ENCODE data around the gene ZNF202. TPM values are rescaled to one million over a fixed set of nuclear protein-coding genes. Genes with fewer than 3 reads are reported as not detected.

The ZNF202 gene
- total RNA-seq, 1 experiment from 2014 or later = 14.6 TPM

- intact Hi-C loops (cut with micrococcal nuclease) = loop anchor here (10.0 kb wide), 1 partner anchor 188 kb away; no protein-coding TSS in a partner anchor
- no peaks in the 10 kb centered on the region for H3K9me3 ChIP-seq (ENCODE audit: low read length)
- H3K4me2 ChIP-seq (ENCODE audit: low read length) = no peak overlapping the region
- CTCF ChIA-PET = no interaction called here
- H3K36me3 ChIP-seq (ENCODE audit: low read depth, low read length) = no peaks in the 10 kb centered on the region
- H3K27me3 ChIP-seq (ENCODE audit: low read length) = peaks cover 60% of the 10 kb centered on the region
- H3K9me2 ChIP-seq (replicated peaks; ENCODE audit: low read length) = no peaks in the 10 kb centered on the region
- H3K27ac ChIP-seq (ENCODE audit: low read length) = no peak overlapping the region
- DNase-seq (no peak), ATAC-seq (no peak)
- POLR2A ChIA-PET (ENCODE audit: unreplicated experiment) = interaction anchor here (0.6 kb wide), 1 partner anchor 82 kb away, joined by 4 read pairs; no protein-coding TSS in a partner anchor
- H4K20me1 ChIP-seq (ENCODE audit: low read length) = no peaks in the 10 kb centered on the region
- H3K9ac ChIP-seq (ENCODE audit: low read length) = no peak overlapping the region
- H3K4me1 ChIP-seq (ENCODE audit: insufficient read depth, low read length) = no peaks in the 10 kb centered on the region
- no peak overlapping the region for H2AFZ ChIP-seq (ENCODE audit: low read length)
- TF ChIP-seq CTCF (conservative IDR thresholded peaks at IDR 0.05; ENCODE audit: low read depth, low read length) (no peak), EZH2 (IDR thresholded peaks at IDR 0.05; ENCODE audit: low read length, unreplicated experiment) (no peak), EZH2phosphoT487 (IDR thresholded peaks at IDR 0.05; ENCODE audit: borderline replicate concordance, low read length) (no peak)
- no peaks in the 10 kb centered on the region for H3K79me2 ChIP-seq (ENCODE audit: low read length)
- BruUV-seq (replicated peaks) = no TSS peak
- H3K4me3 ChIP-seq (ENCODE audit: low read length) = no peak overlapping the region
- no peaks in the 10 kb centered on the region for H3F3A ChIP-seq (ENCODE audit: low read length, unreplicated experiment)
These were observed 38.8 kb downstream of the ZNF202 start for GRCh38 chr11:123702696-123703095.

DNA sequence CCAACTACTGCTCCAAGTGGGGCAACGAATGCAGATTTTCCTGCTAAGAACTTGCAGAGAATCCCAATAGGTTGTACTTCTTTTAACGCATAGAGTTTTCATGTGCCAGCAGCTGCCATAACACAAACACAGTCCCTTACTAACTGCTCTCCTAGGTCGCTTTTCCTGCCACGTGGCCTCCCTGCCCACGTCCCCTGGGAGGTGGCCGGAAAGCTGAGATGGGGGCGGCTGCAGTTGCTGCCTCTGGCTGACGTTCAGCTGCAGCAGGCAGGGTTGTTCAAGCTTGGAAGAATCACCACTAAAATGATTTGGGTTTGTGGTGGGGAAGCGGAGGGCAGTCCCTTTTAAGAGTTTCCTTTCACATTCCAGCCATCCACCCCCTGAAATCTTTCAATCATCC lies 39.3 kb downstream of the ZNF202 start:
- CTCF ChIA-PET = no interaction called here
- no peaks in the 10 kb centered on the region for H3K9me2 ChIP-seq (replicated peaks; ENCODE audit: low read length)
- H3K4me3 ChIP-seq (ENCODE audit: low read length) = no peak overlapping the region
- BruUV-seq (replicated peaks) = no TSS peak
- no peak overlapping the region for H2AFZ ChIP-seq (ENCODE audit: low read length)
- no peaks in the 10 kb centered on the region for H3K36me3 ChIP-seq (ENCODE audit: low read depth, low read length)
- no peak overlapping the region for H3K27ac ChIP-seq (ENCODE audit: low read length)
- no peaks in the 10 kb centered on the region for H3K79me2 ChIP-seq (ENCODE audit: low read length)
- peaks cover 66% of the 10 kb centered on the region for H3K27me3 ChIP-seq (ENCODE audit: low read length)
- H3K9ac ChIP-seq (ENCODE audit: low read length) = no peak overlapping the region
- DNase-seq = no peak
- H3K9me3 ChIP-seq (ENCODE audit: low read length) = no peaks in the 10 kb centered on the region
- H3K4me1 ChIP-seq (ENCODE audit: insufficient read depth, low read length) = no peaks in the 10 kb centered on the region
- POLR2A ChIA-PET (ENCODE audit: unreplicated experiment) = no interaction called here
- TF ChIP-seq CTCF (conservative IDR thresholded peaks at IDR 0.05; ENCODE audit: low read depth, low read length) (no peak), EZH2 (IDR thresholded peaks at IDR 0.05; ENCODE audit: low read length, unreplicated experiment) (no peak), EZH2phosphoT487 (IDR thresholded peaks at IDR 0.05; ENCODE audit: borderline replicate concordance, low read length) (no peak)
- intact Hi-C loops (cut with micrococcal nuclease) = loop anchor here (10.0 kb wide), 1 partner anchor 187 kb away; no protein-coding TSS in a partner anchor
- H3F3A ChIP-seq (ENCODE audit: low read length, unreplicated experiment) = no peaks in the 10 kb centered on the region
- ATAC-seq = no peak
- no peaks in the 10 kb centered on the region for H4K20me1 ChIP-seq (ENCODE audit: low read length)
- no peak overlapping the region for H3K4me2 ChIP-seq (ENCODE audit: low read length)

DNA sequence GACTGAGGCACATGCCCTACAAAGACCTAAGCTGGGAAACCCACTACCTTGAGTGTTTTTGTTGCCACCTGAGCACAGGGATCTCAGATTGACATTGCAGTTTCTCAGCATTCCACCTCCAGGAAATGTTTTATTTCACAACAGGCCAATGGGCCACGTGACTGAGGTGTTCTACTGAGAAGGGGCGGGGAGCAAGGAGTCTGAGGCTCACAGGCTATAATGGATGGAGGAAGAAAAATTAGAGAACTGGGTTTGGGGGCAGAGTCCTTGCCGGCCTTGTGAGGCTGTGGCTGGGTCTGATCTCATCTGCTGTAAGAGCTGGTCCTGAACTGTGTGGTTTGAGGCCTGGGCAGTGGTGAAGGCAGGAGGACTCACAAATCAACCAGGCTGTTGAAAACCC lies 40.7 kb downstream of the ZNF202 start:
- no peak for DNase-seq
- Histone ChIP-seq H3K4me2 (ENCODE audit: low read length) (no peak overlapping the region), H2AFZ (ENCODE audit: low read length) (no peak overlapping the region), H3F3A (ENCODE audit: low read length, unreplicated experiment) (no peaks in the 10 kb centered on the region), H3K9me2 (replicated peaks; ENCODE audit: low read length) (no peaks in the 10 kb centered on the region), H3K4me1 (ENCODE audit: insufficient read depth, low read length) (no peaks in the 10 kb centered on the region), H3K4me3 (ENCODE audit: low read length) (no peak overlapping the region), H3K9ac (ENCODE audit: low read length) (no peak overlapping the region), H3K9me3 (ENCODE audit: low read length) (no peaks in the 10 kb centered on the region), H3K27me3 (ENCODE audit: low read length) (peaks cover 76% of the 10 kb centered on the region), H3K79me2 (ENCODE audit: low read length) (no peaks in the 10 kb centered on the region), H4K20me1 (ENCODE audit: low read length) (no peaks in the 10 kb centered on the region), H3K27ac (ENCODE audit: low read length) (no peak overlapping the region), H3K36me3 (ENCODE audit: low read depth, low read length) (no peaks in the 10 kb centered on the region)
- ChIA-PET POLR2A (ENCODE audit: unreplicated experiment) (no interaction called here), CTCF (no interaction called here)
- no TSS peak for BruUV-seq (replicated peaks)
- no peak for ATAC-seq
- intact Hi-C loops (cut with micrococcal nuclease) = loop anchor here (10.0 kb wide), 1 partner anchor 186 kb away; no protein-coding TSS in a partner anchor
- no peak for TF ChIP-seq EZH2 (IDR thresholded peaks at IDR 0.05; ENCODE audit: low read length, unreplicated experiment)
- TF ChIP-seq CTCF (conservative IDR thresholded peaks at IDR 0.05; ENCODE audit: low read depth, low read length) = no peak
- TF ChIP-seq EZH2phosphoT487 (IDR thresholded peaks at IDR 0.05; ENCODE audit: borderline replicate concordance, low read length) = no peak
